Erythroblast (primary cell): Measurements from ENCODE around the gene SLC12A8.

Source experiments
- GATA1 ChIP-seq: IDR thresholded peaks from 2 replicates; pipeline ENCODE4 v1.6.1; 2011; ENCODE audit warnings: low read depth, mild to moderate bottlenecking, control low read depth, low read length, moderate library complexity
- POLR2A ChIP-seq: IDR thresholded peaks from 2 replicates; pipeline ENCODE4 v1.6.1; 2011; ENCODE audit warnings: mild to moderate bottlenecking, low read length

DNA sequence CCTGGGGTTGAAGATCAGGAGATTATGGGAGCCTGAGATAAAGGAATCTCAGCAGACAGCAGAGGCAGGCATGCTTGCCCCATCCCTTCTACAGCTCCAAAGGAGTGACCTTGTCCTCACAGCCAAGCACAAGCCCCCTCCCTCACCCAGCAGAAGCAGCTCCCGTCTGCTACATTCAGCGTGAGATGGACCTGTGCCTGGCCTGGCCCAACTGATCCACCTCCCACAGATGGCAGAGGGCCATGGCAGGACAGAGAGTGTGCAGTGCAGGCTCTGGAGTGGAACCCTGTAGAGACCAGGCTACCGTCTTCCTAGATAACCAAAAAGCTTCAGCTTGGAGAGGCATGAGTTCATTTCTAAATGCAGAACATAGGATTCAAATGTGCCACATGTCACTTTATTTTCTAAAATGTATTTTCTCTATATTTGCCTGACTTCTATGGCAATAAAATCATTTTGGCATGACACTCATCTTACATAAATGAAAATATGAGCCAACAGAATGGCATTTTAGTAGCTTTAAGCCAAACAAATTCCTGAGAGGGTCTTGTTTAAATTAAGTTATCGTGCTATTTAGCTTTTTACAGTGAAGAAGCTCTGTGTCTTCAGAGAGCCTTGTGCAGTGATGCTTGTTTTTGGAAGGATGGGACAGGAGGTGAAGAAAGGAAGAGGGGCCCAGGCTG, 43.7 kb downstream of the SLC12A8 start:
- TF ChIP-seq POLR2A = no peak
- TF ChIP-seq GATA1 = no peak
